OCI-LY7 (cell line): ENCODE measurements around the gene LAMA2.

ENCODE experiments used
- EZH2phosphoT487 ChIP-seq: fragments of 200-600 bp; sonication (generic); IDR thresholded peaks from 2 replicates; pipeline ENCODE4 v1.6.1; 2018; ENCODE audit warnings: low read depth, borderline replicate concordance, mild to moderate bottlenecking, mixed run types, antibody characterized with exemption, low read length, moderate library complexity, mixed read lengths
- TF ChIP-seq, protein P1 (sequence below): fragments of 200-600 bp; sonication (generic); conservative IDR thresholded peaks from 2 replicates; pipeline ENCODE4 v1.5.1; 2014; ENCODE audit warnings: mild to moderate bottlenecking, antibody characterized with exemption, low read length, moderate library complexity, mixed read lengths

DNA sequence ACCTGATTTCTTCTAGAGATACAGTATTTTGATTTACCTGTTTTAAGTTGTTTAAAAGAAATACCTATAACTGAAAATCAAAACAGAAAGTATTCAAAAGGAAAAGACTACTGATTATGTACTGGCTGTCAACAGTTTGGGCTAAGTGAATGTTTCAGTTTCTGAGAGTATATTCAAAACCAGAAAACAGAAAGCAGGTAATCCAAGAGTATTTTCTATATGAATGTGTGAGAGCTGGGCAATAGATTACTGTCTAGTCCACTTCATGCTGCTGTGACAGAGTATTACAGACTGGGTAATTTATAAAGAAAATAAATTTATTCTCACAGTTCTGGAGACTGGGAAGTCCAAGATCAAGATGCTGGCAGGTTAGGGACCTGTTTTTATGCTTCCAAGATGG is 566.0 kb downstream of the LAMA2 start:
- TF ChIP-seq, protein P1, sequence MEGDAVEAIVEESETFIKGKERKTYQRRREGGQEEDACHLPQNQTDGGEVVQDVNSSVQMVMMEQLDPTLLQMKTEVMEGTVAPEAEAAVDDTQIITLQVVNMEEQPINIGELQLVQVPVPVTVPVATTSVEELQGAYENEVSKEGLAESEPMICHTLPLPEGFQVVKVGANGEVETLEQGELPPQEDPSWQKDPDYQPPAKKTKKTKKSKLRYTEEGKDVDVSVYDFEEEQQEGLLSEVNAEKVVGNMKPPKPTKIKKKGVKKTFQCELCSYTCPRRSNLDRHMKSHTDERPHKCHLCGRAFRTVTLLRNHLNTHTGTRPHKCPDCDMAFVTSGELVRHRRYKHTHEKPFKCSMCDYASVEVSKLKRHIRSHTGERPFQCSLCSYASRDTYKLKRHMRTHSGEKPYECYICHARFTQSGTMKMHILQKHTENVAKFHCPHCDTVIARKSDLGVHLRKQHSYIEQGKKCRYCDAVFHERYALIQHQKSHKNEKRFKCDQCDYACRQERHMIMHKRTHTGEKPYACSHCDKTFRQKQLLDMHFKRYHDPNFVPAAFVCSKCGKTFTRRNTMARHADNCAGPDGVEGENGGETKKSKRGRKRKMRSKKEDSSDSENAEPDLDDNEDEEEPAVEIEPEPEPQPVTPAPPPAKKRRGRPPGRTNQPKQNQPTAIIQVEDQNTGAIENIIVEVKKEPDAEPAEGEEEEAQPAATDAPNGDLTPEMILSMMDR, result no peak
- TF ChIP-seq EZH2phosphoT487, result no peak
